ENCODE data around the gene EVI5L.

EVI5L gene

DNA sequence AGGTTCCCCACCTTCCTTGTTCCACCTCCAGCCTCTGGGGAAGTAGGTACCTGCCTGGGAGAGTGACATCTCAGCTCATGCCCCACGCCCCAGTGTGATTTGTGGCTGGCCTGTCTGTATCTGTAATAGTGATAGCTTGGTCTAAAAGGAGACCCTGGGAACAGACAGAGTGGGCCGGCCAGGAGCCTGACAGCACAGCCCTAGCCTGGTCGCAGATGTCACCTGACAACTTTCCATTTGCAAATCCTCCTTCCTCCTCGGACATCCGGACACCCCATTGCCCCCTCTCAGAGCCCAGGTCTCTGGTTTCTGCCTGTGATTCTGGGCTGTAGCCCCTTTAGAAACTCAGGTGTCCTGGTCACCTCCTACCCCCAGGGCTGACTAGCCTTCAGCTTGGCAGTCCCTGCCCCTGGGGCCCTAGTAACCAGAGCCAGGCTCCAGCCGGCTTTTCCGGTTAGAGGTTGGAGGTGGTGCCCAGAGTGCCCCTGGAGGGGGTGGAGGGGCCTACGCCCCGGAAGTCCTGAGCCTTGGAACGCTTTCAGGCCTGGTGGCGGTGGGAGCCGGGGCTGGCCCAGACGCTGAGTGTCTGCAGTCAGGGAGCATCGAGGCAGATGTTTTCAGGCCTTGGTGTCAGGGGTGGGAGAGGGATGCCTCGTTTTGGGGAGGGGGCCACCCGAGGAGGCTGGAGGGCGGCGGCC is 64.7 kb downstream of the EVI5L start:
- no peak for DNase-seq (ENCODE audit: low read depth in 4 of 4, low spot score in 1 of 4)

DNA sequence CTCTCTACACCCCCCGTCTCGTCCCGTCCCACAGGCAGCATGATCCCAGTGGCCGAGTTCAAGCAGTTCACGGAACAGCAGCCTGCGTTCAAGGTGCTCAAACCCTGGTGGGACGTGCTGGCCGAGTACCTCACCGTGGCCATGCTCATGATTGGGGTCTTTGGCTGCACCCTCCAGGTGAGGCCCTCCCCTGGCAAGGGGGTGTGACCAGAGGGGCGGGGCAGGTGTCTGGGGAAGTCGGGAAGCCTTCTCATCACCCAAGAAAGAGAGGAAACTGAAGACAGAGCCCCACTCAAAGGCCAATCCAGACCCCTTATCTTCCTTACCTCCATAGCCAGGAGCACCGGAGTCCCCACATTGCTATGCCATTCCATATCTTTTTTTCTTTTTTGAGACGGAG is 65.5 kb downstream of the EVI5L start:
- no peak for DNase-seq (ENCODE audit: low read depth in 4 of 4, low spot score in 1 of 4)

DNA sequence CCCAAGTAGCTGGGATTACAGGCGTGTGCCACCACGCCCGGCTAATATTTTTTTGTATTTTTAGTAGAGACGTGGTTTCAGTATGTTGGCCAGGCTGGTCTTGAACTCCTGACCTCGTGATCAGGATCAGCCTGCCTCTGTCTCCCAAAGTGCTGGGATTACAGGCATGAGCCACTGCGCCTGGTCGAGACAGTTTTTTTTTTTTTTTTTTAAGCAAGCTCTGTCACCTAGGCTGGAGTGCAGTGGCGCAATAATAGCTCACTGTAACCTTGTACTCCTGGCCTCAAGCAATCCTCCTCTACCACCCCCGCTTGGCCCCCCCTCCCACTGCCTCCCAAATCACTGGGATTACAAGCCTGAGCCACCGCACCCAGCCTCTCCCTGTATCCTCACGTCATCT is 67.3 kb downstream of the EVI5L start:
- no peak for DNase-seq (ENCODE audit: low read depth in 4 of 4, low spot score in 1 of 4)

DNA sequence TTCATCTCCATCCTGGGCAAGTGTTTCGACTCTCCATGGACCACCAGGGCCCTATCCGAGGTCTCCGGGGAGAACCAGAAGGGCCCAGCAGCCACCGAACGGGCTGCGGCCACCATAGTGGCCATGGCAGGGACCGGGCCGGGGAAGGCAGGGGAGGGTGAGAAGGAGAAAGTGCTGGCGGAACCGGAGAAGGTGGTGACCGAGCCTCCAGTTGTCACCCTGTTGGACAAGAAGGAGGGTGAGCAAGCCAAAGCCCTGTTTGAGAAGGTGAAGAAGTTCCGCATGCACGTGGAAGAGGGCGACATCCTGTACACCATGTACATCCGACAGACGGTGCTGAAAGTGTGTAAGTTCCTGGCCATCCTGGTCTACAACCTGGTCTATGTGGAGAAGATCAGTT is 68.9 kb downstream of the EVI5L start:
- DNase-seq (ENCODE audit: low read depth in 4 of 4, low spot score in 1 of 4) = no peak

DNA sequence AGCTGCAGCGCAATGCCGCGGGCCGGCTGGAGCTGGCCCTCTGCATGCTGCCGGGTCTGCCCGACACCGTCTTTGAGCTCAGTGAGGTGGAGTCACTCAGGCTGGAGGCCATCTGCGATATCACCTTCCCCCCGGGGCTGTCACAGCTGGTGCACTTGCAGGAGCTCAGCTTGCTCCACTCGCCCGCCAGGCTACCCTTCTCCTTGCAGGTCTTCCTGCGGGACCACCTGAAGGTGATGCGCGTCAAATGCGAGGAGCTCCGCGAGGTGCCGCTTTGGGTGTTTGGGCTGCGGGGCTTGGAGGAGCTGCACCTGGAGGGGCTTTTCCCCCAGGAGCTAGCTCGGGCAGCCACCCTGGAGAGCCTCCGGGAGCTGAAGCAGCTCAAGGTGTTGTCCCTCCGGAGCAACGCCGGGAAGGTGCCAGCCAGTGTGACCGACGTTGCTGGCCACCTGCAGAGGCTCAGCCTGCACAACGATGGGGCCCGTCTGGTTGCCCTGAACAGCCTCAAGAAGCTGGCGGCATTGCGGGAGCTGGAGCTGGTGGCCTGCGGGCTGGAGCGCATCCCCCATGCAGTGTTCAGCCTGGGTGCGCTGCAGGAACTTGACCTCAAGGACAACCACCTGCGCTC is 69.8 kb downstream of the EVI5L start:
- no peak for DNase-seq (ENCODE audit: low read depth in 4 of 4, low spot score in 1 of 4)

DNA sequence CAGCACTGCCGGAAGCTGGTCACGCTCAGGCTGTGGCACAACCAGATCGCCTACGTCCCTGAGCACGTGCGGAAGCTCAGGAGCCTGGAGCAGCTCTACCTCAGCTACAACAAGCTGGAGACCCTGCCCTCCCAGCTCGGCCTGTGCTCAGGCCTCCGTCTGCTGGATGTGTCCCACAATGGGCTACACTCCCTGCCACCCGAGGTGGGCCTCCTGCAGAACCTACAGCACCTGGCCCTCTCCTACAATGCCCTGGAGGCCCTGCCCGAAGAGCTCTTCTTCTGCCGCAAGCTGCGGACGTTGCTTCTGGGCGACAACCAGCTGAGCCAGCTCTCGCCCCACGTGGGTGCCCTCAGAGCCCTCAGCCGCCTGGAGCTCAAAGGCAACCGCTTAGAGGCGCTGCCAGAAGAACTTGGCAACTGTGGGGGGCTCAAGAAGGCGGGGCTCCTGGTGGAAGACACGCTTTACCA is 70.4 kb downstream of the EVI5L start:
- no peak for DNase-seq (ENCODE audit: low read depth in 4 of 4, low spot score in 1 of 4)

DNA sequence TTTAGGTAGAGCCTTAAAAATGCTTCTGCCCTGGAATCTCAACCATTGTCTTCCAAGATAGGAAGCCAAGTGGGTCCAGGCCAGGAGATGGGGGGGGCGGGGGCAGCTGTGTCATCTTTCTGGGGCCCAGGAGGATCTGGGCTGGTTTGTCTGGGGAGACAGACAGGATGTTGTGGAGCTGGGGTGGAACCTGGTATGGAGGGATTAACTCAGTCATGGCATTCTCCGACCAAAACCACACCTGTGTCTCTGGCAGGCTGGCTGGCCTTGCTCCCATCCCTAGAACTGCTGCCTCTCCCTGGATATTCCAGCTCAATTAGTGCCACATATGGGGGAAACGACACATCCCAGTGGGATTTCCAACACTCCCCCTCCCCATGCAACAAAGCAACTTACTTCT is 70.9 kb downstream of the EVI5L start:
- DNase-seq (ENCODE audit: low read depth in 4 of 4, low spot score in 1 of 4) = no peak

DNA sequence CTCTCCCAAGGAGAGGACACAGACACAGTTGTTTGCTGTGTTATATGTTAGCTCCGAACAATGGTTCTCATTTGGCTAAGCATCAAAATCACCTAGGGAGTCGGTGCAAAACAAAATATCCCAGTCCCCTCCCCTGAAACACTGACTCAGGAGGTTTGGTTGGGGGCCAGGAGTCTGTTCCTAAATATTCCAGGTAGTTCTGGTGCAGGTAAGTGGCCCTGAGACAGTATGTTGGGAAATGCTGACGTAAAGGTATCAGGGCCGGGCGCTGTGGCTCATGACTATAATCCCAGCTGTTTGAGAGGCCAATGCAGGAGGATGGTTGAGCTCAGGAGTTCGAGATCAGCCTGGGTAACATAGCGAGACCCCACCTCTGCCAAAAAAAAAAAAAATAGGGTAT is 71.3 kb downstream of the EVI5L start:
- DNase-seq (ENCODE audit: low read depth in 4 of 4, low spot score in 1 of 4) = no peak

DNA sequence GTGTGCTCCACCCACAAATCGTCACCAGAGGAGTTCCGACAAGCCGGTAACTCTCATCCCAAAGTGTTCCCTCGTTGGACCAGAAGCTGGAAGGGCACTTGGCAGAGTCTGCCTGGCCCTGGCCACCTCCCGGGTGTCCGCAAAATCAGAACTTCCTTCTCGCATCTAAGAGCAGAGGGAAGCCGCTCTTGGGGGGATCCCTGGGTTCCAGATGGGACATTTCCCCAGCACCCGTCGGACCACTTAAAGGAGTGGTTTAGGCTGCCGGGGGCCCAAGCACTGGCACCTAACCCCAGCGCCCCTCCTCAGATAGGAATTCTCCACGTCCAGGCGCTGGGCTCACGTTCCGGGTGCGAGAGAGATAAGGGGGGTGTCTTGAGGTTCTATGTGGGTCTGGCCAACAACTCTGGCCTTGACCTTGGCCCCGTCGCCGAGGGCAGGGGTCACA is 72.8 kb downstream of the EVI5L start:
- DNase-seq (ENCODE audit: low read depth in 4 of 4, low spot score in 1 of 4) = no peak

DNA sequence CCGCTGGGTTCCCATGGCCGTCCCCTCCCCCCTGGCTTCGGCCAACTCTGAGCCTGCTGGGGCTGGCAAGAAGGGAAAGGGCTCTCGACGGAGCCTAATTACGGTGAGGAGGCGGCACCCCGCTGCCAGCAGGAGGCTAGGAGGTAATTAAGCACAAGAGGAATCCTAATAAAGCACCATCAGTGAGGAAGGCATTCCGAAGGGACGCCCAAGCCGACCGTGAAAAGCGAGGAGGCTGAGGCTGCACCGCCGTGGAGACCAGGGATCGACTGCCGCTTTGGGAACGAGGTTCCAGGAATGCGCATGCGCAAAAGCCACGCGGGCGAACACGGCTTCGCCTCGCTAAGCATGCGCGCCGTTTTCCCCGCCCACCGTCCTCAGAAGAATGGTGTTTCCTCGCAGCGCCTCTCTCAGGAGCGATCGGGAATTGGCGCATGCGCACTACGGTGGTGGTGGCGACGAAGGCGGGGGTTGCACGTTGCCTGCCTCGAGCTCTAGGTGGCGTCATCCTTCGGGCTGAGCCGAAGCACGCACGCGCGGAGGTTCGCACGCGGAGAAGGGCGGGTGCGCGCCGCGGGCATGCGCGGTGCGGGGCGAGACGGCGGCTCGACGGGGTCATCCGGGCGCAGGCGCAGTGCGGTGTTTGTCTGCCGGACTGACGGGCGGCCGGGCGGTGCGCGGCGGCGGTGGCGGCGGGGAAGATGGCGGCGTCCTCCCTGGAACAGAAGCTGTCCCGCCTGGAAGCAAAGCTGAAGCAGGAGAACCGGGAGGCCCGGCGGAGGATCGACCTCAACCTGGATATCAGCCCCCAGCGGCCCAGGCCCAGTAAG is 73.4 kb downstream of the EVI5L start, which contains the start of gene MAP2K7:
TSS of gene MAP2K7 (plus strand) at position 634 of the 830 bp plus-strand sequence. CDS start at position 702, 68 bp downstream.
- peak; percentile 100 for DNase-seq (ENCODE audit: low read depth in 4 of 4, low spot score in 1 of 4)

DNA sequence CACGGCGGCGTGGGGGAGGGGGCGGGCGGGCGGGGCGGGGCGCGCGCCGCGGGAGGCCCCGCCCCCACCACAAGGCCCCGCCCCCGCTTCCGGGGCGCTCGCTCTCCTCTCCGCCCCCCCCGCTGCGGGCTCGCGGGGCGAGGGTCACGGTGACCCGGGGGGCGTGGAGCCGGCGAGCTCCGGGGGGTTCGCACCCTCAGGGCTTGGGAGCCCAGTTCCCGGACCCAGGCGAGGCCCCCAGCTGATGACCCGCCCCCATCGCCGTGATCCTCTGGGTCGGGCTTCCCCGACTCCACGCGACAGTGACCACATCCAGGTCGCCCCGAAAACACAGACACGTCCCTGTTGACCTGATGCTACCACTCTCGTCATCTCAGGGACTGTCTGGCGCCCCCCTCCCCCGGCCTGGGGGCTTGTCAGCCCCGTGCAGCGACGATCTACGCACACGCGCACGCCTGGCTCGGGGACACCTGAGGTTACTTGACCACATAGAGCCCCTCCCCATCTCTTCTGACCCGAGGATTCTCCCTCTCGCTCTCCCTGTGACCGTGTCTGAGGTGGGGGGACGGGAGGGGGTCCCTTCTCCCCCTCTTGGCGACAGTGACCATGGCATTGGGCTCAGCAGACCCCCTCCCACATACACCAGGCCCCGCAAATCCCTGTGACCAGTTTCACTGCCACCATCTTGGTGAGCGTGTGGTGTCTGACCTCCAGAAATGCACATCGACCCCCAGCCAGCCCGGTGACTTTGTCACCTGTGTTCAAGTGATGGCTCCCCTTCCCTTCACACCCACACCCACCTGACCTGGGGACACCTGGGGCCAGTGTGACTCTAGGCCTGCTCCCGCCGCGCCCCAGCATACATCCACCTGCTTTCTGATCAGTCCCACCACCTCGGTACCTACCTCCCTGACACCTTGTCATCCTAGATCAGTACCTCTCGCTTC is 74.3 kb downstream of the EVI5L start:
- DNase-seq (ENCODE audit: low read depth in 4 of 4, low spot score in 1 of 4) = peak in 1 of 4 experiments; percentile 38

DNA sequence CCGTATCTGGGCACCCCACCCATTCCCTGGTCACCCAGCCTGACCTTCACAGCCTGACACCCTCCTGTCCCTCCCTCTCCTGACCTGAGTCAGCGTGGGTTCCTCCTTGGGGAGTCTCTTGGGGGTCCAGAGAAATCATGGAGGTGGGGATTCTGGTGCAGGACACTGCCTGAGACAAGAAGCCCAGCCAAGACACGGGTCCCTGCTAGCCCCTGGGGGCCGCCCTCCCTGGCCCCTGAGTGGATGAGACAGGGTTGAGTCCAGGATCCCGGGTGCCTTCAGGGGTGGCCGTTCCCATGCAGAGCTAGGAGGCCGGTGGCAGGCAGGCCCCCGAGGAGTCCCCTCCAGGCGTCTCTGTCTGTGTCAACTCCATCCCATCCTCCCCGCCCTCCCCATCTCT is 75.2 kb downstream of the EVI5L start:
- no peak for DNase-seq (ENCODE audit: low read depth in 4 of 4, low spot score in 1 of 4)

DNA sequence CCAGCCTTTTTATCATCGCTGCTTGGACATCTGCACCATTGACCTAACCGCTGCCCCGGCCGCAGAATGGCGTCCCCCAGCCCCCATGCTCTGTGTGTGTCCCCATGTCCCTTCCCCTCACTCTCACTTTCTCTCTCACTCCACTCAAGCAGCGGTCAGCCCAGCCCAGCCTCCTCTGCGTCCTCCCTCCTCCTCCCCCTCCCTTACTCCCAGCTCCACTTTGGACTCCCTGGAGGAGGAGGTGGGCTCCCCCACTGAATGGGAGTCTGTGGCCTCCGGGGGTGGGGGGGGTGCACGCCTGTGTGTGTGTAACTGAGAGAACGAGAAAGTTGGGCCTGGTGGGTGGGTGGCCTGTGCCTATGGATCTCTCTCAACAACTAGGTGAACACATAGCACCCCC is 75.8 kb downstream of the EVI5L start:
- no peak for DNase-seq (ENCODE audit: low read depth in 4 of 4, low spot score in 1 of 4)

DNA sequence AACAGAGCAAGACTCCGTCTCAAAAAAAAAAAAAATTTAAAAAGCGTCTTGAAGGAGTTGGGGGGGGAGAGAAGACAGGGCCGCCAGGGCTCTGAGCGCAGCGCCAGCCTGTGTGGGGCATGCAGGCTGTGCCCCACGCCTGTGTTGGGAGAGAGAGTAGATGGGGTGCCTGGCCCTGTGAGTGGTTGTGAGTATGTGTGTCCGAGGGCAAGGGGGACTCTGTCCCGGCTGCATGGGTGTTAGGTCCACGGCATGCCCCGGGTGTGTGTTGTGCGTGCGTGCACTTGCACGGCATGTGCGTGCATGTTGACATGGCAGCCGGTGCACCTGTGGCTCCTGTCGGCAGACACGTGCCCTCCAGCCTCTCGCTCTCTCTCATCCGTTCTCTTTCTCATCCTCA is 77.1 kb downstream of the EVI5L start:
- DNase-seq (ENCODE audit: low read depth in 4 of 4, low spot score in 1 of 4) = no peak

DNA sequence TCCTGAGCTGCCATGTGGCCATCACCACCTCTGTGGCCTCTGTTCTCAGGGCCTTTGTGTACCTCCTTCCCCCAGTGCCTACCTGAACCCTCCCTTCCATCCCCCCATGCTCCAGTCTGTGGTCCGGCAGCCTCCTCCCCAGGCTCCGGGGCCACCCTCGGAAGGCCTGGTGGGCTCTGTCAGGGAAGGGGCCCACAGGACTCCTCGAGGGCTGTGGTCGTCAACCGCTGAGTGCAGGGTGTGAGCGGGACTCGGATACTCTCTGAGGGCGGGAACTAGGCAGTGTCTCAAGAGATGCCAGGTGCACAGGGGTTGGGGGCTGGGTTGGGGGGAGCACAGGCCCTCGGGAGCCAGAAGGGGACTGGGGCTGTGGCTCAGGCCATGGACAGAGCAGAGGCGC is 77.5 kb downstream of the EVI5L start:
- no peak for DNase-seq (ENCODE audit: low read depth in 4 of 4, low spot score in 1 of 4)

DNA sequence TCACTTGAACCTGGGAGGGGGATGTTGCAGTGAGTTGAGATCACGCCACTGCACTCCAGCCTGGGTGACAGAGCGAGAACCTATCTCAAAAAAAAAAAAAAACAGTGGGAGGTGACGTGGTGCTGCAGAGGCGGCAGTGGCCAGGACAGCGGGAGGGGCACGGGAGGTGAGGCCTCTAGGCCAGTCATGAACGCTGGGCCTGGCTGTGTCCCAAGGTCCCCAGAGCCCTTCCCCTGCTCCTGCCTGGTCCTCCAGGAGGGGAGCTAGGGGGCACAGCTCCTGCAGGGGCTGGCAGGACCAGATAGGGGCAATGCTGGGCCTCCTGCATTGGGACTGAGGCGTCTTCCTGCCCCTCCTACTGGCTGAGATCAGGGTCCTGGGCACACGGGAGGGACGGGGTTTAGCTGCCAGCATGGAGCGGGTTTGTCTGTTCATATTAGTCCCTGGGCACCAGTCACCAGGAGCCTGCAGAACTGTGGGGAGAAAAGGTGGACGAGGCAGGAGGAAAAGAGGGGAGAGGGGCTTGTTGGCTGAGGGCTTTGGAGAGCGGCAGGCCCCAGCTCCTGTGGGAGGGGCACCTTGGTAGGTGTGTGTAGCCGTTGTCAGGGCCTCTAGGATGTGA is 78.2 kb downstream of the EVI5L start:
- no peak for DNase-seq (ENCODE audit: low read depth in 4 of 4, low spot score in 1 of 4)

DNA sequence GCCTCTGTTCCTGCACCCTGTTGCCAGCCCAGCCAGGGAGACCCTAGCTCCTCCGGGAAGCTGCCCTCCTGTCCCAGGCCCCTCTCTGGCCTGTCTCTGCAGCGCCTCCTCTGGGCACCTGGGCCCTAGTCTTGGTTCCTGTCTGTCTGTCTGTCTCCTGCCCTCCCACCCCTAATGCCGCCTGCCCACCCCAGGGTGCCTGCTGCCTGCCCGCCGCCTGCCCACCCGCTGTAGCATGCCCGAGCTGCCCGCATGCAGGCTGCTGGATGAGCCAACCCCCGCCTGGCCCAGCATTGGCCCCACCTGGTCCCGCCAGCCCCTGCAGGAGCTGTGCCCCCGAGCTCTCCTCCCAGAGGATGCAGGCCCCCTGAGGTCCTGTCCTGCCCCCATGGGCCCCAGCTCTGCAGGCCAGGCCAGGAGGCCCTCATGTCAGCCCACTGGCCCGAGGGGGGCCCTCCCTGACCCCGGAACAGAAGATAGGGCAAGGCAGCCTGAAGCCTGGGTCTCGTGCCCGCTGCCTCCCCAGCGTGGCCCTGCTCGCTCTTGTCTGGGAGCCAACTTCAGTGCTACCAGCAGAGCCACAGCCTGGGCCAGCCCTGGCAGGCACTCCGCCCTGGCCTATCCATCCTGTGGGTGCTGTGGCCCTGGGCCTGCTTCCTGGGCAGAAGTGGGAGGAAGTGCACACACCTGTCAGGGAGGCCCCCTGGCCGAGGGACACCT is 78.9 kb downstream of the EVI5L start:
- no peak for DNase-seq (ENCODE audit: low read depth in 4 of 4, low spot score in 1 of 4)

DNA sequence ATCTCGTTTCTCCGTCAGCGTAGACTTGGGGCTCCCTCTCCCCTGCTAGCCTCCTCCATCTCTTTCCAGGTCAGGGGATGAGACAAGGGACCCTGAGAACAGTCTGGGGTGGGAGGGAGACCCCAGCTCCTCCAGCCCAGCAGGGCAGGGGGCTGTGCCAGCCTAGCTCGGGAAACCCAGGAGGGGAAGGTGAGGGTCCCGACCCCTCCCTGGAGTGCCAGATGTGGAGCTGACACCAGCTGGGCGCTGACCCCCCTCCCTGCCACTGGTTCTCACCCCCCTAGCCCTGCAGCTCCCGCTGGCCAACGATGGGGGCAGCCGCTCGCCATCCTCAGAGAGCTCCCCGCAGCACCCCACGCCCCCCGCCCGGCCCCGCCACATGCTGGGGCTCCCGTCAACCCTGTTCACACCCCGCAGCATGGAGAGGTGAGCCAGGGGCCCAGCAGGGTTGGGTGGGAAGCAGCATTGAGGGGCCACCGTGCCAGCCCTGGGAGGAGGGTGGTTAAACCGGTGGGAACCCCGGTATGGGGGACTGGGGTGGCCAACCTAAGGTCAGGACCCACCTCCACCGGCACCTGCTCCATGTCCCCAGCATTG is 79.6 kb downstream of the EVI5L start:
- DNase-seq (ENCODE audit: low read depth in 4 of 4, low spot score in 1 of 4) = no peak

All from stimulated activated CD4-positive, alpha-beta T cell treated with anti-CD3 and anti-CD28 coated beads, Interleukin-1b, Interleukin-23, amount 100 ng/mL, for 24 hours (primary cell).